ENCODE measurements around the gene CCSAP. TPM values are rescaled to one million over a fixed set of nuclear protein-coding genes. Genes with fewer than 3 reads are reported as not detected.

The CCSAP gene
- total RNA-seq, 1 experiment from 2014 or later, result 8.5 TPM

GRCh38 chr1:229341774-229342655, 832 bp downstream of the CCSAP start:
- no CpG with 5 or more reads among the region's 103 CpGs for WGBS (ENCODE audit: extremely low coverage, insufficient read length, low lambda C conversion rate)
- H4K91ac ChIP-seq (ENCODE audit: insufficient read length, low read depth, low read length), result no peak overlapping the region
- H3K23ac ChIP-seq (ENCODE audit: insufficient read length, low read depth, low read length), result no peak overlapping the region
- peak overlapping the region; percentile 40 to 90 (median 78); a peak in 6 of 7 replicates for H3K27ac Mint-ChIP-seq
- peak overlapping the region; percentile 81 for H3K18ac ChIP-seq (ENCODE audit: insufficient read length, low read depth, low read length)
- no peak overlapping the region for H2BK120ac ChIP-seq (ENCODE audit: low read depth, low read length, poor library complexity, severe bottlenecking)
- H3K27me3 ChIP-seq (ENCODE audit: insufficient read depth, low read length), result no peaks in the 10 kb centered on the region; the same call in 1 of the 2 replicates
- no peak overlapping the region for H4K5ac ChIP-seq (ENCODE audit: insufficient read length, low read depth, low read length)
- H3K27me3 Mint-ChIP-seq (ENCODE audit: low read depth), result peaks cover 38% of the 10 kb centered on the region
- no peak overlapping the region for H2BK12ac ChIP-seq (ENCODE audit: insufficient read length, low read depth, low read length)
- H3K4me3 Mint-ChIP-seq, result peak overlapping the region; percentile 86 to 97
- no peak overlapping the region for H2BK5ac ChIP-seq (ENCODE audit: insufficient read length, low read length)
- no peak overlapping the region for H2BK20ac ChIP-seq (ENCODE audit: low read depth, low read length, poor library complexity, severe bottlenecking)
- H3K4me1 Mint-ChIP-seq, result peaks cover 35 to 36% of the 10 kb centered on the region in 2 experiments
- H3K56ac ChIP-seq (ENCODE audit: insufficient read length, low read depth, low read length), result no peak overlapping the region
- no peaks in the 10 kb centered on the region for H3K9me3 ChIP-seq (ENCODE audit: control insufficient read depth, low read depth, low read length)
- H3K4me1 ChIP-seq (ENCODE audit: insufficient read depth, low read length), result peaks cover 2% of the 10 kb centered on the region; the same call in 1 of the 2 replicates
- peak overlapping the region; percentile 77 for H3K4me2 ChIP-seq (ENCODE audit: insufficient read depth, insufficient read length, low read length)
- no peak overlapping the region for H2AK5ac ChIP-seq (ENCODE audit: insufficient read length, low read length)
- H3K14ac ChIP-seq (ENCODE audit: insufficient read depth, low read length), result peak overlapping the region; percentile 77; the same call in 1 of the 2 replicates
- no peak overlapping the region for H3K4ac ChIP-seq (ENCODE audit: low read depth, low read length)
- H4K8ac ChIP-seq (replicated peaks; ENCODE audit: insufficient read length, low read depth, low read length), result no peak overlapping the region
- peaks cover 6 to 9% of the 10 kb centered on the region in 2 experiments for H3K9me3 Mint-ChIP-seq
- DNase-seq, result peak; percentile 91
- no peak overlapping the region for H3K27ac ChIP-seq (ENCODE audit: insufficient read length, low read depth, low read length)
- no peaks in the 10 kb centered on the region for H4K20me1 ChIP-seq (ENCODE audit: control insufficient read depth, insufficient read depth, insufficient read length)
- peak overlapping the region; percentile 57 for H3K9ac ChIP-seq (ENCODE audit: extremely low read depth, insufficient read length, low read length)
- peaks cover 25% of the 10 kb centered on the region; the same call in 1 of the 2 replicates for H3K79me2 ChIP-seq (ENCODE audit: insufficient read depth, low read length)
- H3K36me3 Mint-ChIP-seq (ENCODE audit: insufficient read depth in 1 of 3, low read depth in 3 of 3), result peaks cover 0 to 9% (median 5%) of the 10 kb centered on the region in 3 experiments; a peak in 3 of 7 replicates
- no peak for TF ChIP-seq CTCF (conservative IDR thresholded peaks at IDR 0.05)
- H3T11ph ChIP-seq (ENCODE audit: low read length), result no peak overlapping the region
- H3K79me1 ChIP-seq (ENCODE audit: insufficient read depth, low read depth, low read length, poor library complexity, severe bottlenecking), result peaks cover 3% of the 10 kb centered on the region
- no peak overlapping the region for H2BK15ac ChIP-seq (ENCODE audit: low read depth, low read length)
- no peak overlapping the region for H2AFZ ChIP-seq (ENCODE audit: low read length)
- peaks cover 4% of the 10 kb centered on the region for H3K23me2 ChIP-seq (ENCODE audit: insufficient read length, low read depth, low read length, poor library complexity, severe bottlenecking)
